Thoracic aorta (tissue), 2 donors: ENCODE results near the gene ERBB4. TPM values are rescaled to one million over a fixed set of nuclear protein-coding genes. Genes with fewer than 3 reads are reported as not detected.
"Not testable (repeated sequence)": the region's sequence is repeated elsewhere in the genome, so short reads cannot be mapped to it uniquely, and the experiment has no call there.

Experiments
- ATAC-seq: fragments of 150-250 bp; one replicate; pipeline ENCODE4 v1.8.0; 2017; ENCODE audit warnings: low read depth; ENCODE audit not compliant: insufficient number of reproducible peaks, low FRiP score
- DNase-seq: peaks from one replicate; pipeline ENCODE4 v3.0.0-alpha.2; 2020; ENCODE audit warnings: low spot score
- H3K27ac ChIP-seq, 2 donors: fragments of 200-600 bp; sonication (generic); 1 replicate in 1 of 2; 2 replicates in 1 of 2; pipeline ENCODE4 v1.5.1; 2016; ENCODE audit warnings: mild to moderate bottlenecking in 2 of 2, moderate library complexity in 2 of 2
- H3K27me3 ChIP-seq: fragments of 200-600 bp; sonication (generic); replicated peaks from 2 replicates; pipeline ENCODE4 v1.6.0; 2016; ENCODE audit warnings: mild to moderate bottlenecking; ENCODE audit not compliant: insufficient read depth
- H3K36me3 ChIP-seq: fragments of 200-600 bp; sonication (generic); one replicate; pipeline ENCODE4 v1.5.1; 2016
- H3K4me1 ChIP-seq, 2 donors: fragments of 200-600 bp; sonication (generic); 1 replicate in 1 of 2; 2 replicates in 1 of 2; pipeline versions ENCODE4 v1.5.1 to v1.6.0; 2016; ENCODE audit warnings: low read depth in 2 of 2, mild to moderate bottlenecking in 1 of 2; ENCODE audit not compliant: control insufficient read depth in 1 of 2
- H3K4me3 ChIP-seq: fragments of 200-600 bp; sonication (generic); 2 replicates; pipeline ENCODE4 v1.5.1; 2016; ENCODE audit warnings: mild to moderate bottlenecking
- H3K9me3 ChIP-seq: fragments of 200-600 bp; sonication (generic); 2 replicates; pipeline ENCODE4 v1.5.1; 2016
- total RNA-seq, 2 donors: library from RNA; depleted of rRNA; stranded (reverse); fragments of >200 nt; gene quantifications; one replicate each; pipeline versions ENCODE4 v1.1.0 to v1.2.3, GENCODE V29; 2016
- TF ChIP-seq, protein P1 (sequence below): fragments of 200-600 bp; sonication (generic); IDR thresholded peaks from one replicate; pipeline ENCODE4 v1.5.1; 2019; ENCODE audit warnings: antibody characterized with exemption

The ERBB4 gene
- total RNA-seq, 2 donors from 2014 or later: 15.7 to 29.3 TPM

DNA sequence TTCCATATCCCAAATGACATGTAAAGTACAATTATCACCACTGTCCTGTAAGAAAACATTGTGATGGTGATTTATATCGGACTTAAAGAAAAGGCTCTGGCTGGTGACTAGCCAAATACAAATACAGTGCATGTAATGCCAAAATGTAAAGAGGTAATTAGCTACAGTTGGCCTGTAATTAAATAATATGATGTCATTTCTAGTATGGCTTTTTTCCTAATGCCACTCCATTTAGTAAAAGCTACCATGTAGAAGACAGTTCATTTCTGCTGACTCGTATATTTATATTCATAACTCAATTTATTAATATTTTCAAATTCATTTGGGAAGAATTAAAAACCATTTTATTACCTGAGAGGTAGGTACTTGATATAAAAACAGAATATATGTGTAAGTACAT lies 815.7 kb downstream of the ERBB4 start:
- DNase-seq (no peak), ATAC-seq (no peak)
- no peaks in the 10 kb centered on the region for H3K4me1 ChIP-seq
- no peaks in the 10 kb centered on the region for H3K36me3 ChIP-seq
- H3K27me3 ChIP-seq: no peaks in the 10 kb centered on the region
- H3K4me3 ChIP-seq: no peak overlapping the region
- H3K9me3 ChIP-seq: no peaks in the 10 kb centered on the region
- no peak overlapping the region for H3K27ac ChIP-seq
- TF ChIP-seq, protein P1, sequence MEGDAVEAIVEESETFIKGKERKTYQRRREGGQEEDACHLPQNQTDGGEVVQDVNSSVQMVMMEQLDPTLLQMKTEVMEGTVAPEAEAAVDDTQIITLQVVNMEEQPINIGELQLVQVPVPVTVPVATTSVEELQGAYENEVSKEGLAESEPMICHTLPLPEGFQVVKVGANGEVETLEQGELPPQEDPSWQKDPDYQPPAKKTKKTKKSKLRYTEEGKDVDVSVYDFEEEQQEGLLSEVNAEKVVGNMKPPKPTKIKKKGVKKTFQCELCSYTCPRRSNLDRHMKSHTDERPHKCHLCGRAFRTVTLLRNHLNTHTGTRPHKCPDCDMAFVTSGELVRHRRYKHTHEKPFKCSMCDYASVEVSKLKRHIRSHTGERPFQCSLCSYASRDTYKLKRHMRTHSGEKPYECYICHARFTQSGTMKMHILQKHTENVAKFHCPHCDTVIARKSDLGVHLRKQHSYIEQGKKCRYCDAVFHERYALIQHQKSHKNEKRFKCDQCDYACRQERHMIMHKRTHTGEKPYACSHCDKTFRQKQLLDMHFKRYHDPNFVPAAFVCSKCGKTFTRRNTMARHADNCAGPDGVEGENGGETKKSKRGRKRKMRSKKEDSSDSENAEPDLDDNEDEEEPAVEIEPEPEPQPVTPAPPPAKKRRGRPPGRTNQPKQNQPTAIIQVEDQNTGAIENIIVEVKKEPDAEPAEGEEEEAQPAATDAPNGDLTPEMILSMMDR: no peak

DNA sequence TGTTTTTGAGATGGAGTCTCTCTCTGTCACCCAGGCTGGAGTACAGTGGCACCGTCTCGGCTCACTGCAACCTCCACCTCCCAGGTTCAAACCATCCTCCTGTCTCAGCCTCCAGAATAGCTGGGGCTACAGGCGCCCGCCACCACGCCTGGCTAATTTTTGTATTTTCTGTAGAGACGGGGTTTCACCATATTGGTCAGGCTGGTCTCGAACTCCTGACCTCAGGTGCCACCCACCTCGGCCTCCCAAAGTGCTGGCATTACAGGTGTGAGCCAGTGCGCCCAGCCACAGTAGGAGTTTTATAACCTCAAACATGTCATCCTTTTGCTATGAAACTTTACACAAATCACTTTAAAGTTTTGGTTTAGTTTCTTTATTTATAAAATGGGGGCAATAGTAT lies 816.7 kb downstream of the ERBB4 start:
- ATAC-seq, H3K36me3 ChIP-seq: not testable (repeated sequence)

DNA sequence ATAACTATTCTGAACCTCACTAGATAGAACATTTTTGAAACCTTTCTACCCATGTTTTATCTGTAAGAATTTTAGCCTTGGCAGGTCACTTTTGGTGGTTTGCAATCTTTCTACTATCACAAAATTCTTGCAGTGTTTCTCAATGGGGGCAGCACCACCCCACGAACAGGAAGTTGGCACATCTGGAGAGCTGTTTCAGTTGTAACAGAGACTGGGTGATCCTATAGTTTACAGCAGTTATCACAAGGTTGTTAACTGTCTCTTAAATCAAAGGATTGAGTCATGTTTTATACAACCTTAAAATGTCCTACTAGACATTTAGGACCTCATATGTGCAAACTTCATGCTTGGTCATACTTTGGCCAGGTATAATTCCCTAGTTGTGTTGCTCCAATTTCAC lies 829.2 kb downstream of the ERBB4 start:
- no peaks in the 10 kb centered on the region for H3K36me3 ChIP-seq
- no peak overlapping the region for H3K27ac ChIP-seq
- TF ChIP-seq, protein P1: no peak
- ATAC-seq (no peak), DNase-seq (no peak)
- H3K27me3 ChIP-seq: no peaks in the 10 kb centered on the region
- no peaks in the 10 kb centered on the region for H3K9me3 ChIP-seq
- no peaks in the 10 kb centered on the region for H3K4me1 ChIP-seq
- no peak overlapping the region for H3K4me3 ChIP-seq

More for the DNA sequence above, 816.7 kb downstream of the ERBB4 start:
- not testable (repeated sequence) for H3K27ac ChIP-seq, DNase-seq, H3K27me3 ChIP-seq, H3K9me3 ChIP-seq, H3K4me3 ChIP-seq, H3K4me1 ChIP-seq

GRCh38 chr2:211692689-211693088 lies 845.9 kb downstream of the ERBB4 start:
- no peak overlapping the region for H3K27ac ChIP-seq
- no peaks in the 10 kb centered on the region for H3K36me3 ChIP-seq
- TF ChIP-seq, protein P1: no peak
- H3K4me1 ChIP-seq: no peaks in the 10 kb centered on the region
- DNase-seq (no peak), ATAC-seq (no peak)
- no peak overlapping the region for H3K4me3 ChIP-seq
- H3K27me3 ChIP-seq: no peaks in the 10 kb centered on the region
- H3K9me3 ChIP-seq: no peaks in the 10 kb centered on the region

DNA sequence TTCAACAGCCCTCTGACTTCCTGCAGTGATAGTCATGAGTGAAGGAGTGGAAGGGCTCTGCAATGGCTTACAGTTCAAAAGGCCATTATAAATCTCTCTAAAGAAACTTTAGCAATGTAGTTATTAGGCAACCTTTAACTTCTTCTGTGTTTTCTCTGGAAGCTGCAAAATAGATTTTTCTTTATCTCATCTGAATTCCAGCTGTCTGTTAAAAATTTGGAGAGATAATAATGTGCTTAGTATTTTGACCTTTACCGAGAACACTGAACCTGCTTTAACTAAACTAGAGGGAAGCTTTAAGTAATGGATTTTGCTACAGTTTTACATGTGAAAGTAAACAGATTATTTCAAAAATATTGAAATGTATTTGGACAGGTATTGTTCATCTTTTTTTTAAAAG lies 847.9 kb downstream of the ERBB4 start:
- no peak for ATAC-seq
- Histone ChIP-seq H3K27ac (no peak overlapping the region), H3K36me3 (no peaks in the 10 kb centered on the region), H3K27me3 (no peaks in the 10 kb centered on the region), H3K4me3 (no peak overlapping the region), H3K9me3 (no peaks in the 10 kb centered on the region), H3K4me1 (no peaks in the 10 kb centered on the region)
- DNase-seq: no peak
- TF ChIP-seq, protein P1: no peak

DNA sequence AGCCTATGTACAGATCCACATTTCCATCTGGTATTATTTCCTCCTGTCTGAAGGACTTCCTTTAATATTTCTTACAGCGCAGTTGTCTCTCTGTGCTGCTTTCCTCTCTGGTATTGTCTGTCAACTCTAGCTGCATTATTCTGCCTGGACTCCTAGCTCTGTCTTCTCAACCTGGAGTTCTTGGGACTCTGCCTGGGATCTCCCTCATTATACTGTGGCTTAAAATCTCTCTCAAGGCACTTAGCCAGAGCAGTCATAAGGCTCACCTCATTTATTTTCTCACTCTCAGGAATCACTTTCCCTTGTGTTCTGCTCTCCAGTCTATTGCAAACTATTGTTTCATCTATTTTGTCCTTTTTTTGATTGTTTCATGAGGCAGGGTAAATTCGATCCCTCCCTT lies 850.4 kb downstream of the ERBB4 start:
- Histone ChIP-seq H3K36me3 (no peaks in the 10 kb centered on the region), H3K4me3 (no peak overlapping the region), H3K27me3 (no peaks in the 10 kb centered on the region), H3K4me1 (no peaks in the 10 kb centered on the region), H3K9me3 (peaks cover 20% of the 10 kb centered on the region), H3K27ac (no peak overlapping the region)
- no peak for ATAC-seq
- TF ChIP-seq, protein P1: no peak
- no peak for DNase-seq
